Astrocyte of the spinal cord (primary cell): ENCODE data around the gene MISP.

Experiments used
- DNase-seq: peaks from one replicate; pipeline ENCODE4 v3.0.0; 2011; ENCODE audit warnings: low read depth, low spot score
- H3K4me3 ChIP-seq: 2 replicates; pipeline ENCODE4 v1.5.1; 2011; ENCODE audit warnings: low read depth, mild to moderate bottlenecking, low read length, moderate library complexity
- in situ Hi-C: cut with HindIII; loops from 2 replicates; pipeline ENCODE4 v1.10.0; 2017; ENCODE audit warnings: low sequenced_read_pairs
- TF ChIP-seq, protein P1 (sequence below): IDR thresholded peaks from 2 replicates; pipeline ENCODE4 v1.5.1; 2012; ENCODE audit warnings: low read depth, mild to moderate bottlenecking, low read length, inconsistent platforms

MISP gene

GRCh38 chr19:709196-709964 lies 41.5 kb upstream of the MISP start:
- DNase-seq = no peak
- H3K4me3 ChIP-seq = peak overlapping the region; percentile 52
- TF ChIP-seq, protein P1, sequence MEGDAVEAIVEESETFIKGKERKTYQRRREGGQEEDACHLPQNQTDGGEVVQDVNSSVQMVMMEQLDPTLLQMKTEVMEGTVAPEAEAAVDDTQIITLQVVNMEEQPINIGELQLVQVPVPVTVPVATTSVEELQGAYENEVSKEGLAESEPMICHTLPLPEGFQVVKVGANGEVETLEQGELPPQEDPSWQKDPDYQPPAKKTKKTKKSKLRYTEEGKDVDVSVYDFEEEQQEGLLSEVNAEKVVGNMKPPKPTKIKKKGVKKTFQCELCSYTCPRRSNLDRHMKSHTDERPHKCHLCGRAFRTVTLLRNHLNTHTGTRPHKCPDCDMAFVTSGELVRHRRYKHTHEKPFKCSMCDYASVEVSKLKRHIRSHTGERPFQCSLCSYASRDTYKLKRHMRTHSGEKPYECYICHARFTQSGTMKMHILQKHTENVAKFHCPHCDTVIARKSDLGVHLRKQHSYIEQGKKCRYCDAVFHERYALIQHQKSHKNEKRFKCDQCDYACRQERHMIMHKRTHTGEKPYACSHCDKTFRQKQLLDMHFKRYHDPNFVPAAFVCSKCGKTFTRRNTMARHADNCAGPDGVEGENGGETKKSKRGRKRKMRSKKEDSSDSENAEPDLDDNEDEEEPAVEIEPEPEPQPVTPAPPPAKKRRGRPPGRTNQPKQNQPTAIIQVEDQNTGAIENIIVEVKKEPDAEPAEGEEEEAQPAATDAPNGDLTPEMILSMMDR = no peak
- in situ Hi-C loops = no loop called here

GRCh38 chr19:709965-710571 lies 40.8 kb upstream of the MISP start:
- in situ Hi-C loops = no loop called here
- peak overlapping the region; percentile 52 for H3K4me3 ChIP-seq
- no peak for DNase-seq
- TF ChIP-seq, protein P1 = no peak

GRCh38 chr19:710767-711166 lies 40.1 kb upstream of the MISP start:
- TF ChIP-seq, protein P1 = no peak
- H3K4me3 ChIP-seq = no peak overlapping the region
- in situ Hi-C loops = no loop called here
- peak; percentile 20 for DNase-seq

DNA sequence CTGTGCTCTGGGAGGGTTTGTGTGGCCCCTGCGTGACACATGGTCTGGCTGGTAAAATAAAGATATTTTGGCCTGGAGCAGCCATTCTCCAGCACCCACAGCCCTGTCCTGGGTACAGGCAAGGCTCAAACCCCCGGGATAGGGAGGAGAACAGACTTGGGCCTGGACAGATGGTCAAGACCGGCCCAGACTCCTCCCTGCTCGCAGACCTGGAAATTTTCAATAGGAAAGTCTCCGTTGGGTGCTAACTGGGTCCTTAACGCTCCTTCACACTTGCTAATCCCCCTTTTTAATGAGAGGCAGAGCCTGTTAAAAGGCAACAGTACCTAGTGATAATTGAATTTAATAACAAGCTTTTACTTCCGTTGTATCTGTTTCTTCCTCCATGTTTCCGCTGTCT lies 39.7 kb upstream of the MISP start:
- no peak overlapping the region for H3K4me3 ChIP-seq
- in situ Hi-C loops = no loop called here
- DNase-seq = no peak
- TF ChIP-seq, protein P1 = no peak

DNA sequence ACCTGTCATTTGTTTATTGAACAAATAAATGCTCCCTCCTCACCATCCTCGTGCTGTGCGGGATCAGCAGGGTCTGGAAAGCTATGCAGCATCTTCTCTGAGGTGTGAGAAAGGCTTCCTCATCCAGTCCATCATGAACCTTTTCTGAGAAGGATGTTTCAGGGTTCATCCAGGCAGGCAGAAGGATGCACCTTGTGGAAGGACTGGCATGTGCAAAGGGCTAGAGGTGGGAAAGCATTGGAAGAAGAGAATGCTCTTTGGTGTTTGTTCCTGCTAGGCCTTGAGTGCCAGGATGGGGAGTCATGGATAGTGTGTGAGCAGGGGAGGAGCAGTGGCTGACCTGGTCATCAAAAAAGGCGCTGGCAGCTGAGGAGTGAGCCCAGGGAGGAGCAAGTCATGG lies 35.6 kb upstream of the MISP start:
- H3K4me3 ChIP-seq = no peak overlapping the region
- no peak for DNase-seq
- TF ChIP-seq, protein P1 = no peak
- in situ Hi-C loops = no loop called here

GRCh38 chr19:718251-718951 lies 32.5 kb upstream of the MISP start:
- TF ChIP-seq, protein P1 = no peak
- in situ Hi-C loops = no loop called here
- H3K4me3 ChIP-seq = no peak overlapping the region
- no peak for DNase-seq
